ENCODE results near the gene PRR30.
A peak's percentile ranks its signal among the peaks of the same experiment; 100 is the strongest.
"Not testable (repeated sequence)": the region's sequence is repeated elsewhere in the genome, so short reads cannot be mapped to it uniquely, and the experiment has no call there.

Gene PRR30
- 0 to 0.12 (median 0) reads per million in 9 experiments for total RNA-seq

DNA sequence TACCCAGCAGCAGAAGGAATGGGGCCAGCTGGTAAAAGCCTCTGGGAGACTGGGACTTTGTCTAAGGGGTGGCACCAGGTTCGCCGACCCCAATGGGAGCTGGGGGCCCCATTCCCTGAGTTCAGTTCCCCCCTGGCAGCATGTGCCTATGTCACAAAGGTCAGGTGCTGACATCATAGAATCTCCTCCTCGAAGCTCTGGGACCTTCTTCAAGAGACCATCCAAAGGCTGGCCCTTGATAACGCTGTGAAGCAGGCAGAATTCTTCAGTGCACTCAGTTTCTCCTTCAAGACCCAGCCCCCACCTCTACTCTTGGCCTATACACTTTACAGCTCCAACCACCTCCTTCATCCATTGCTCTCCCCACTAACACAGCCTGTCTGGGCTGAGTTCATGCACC, at the start of gene PRR30:
Gene PRR30, minus strand, starts transcription at position 101 of the 400 bp plus-strand sequence. CDS start 1,081 bp downstream, outside the sequence.
- H3K36me3 Mint-ChIP-seq (ENCODE audit: insufficient read depth): peaks cover 19% of the 10 kb centered on the region
- DNase-seq (no peak), ATAC-seq (replicated peaks) (no peak)
- peak within 1 kb of the TSS in 1 of 2 donors; percentile 35 for H3K27ac Mint-ChIP-seq
- peaks cover 0 to 11% of the 10 kb centered on the region in 2 donors for H3K27me3 Mint-ChIP-seq
- no peaks in the 10 kb centered on the region for H3K9me3 Mint-ChIP-seq
- peaks cover 3 to 8% of the 10 kb centered on the region in 2 donors for H3K4me1 Mint-ChIP-seq (ENCODE audit: low read depth in 2 of 2)
- H3K4me3 Mint-ChIP-seq: no peak within 1 kb of the TSS

- no peak for ATAC-seq (replicated peaks)
- no peaks in the 10 kb centered on the region for H3K9me3 Mint-ChIP-seq
These were observed 47.6 kb upstream of the PRR30 start for GRCh38 chr2:27186613-27187345.

DNA sequence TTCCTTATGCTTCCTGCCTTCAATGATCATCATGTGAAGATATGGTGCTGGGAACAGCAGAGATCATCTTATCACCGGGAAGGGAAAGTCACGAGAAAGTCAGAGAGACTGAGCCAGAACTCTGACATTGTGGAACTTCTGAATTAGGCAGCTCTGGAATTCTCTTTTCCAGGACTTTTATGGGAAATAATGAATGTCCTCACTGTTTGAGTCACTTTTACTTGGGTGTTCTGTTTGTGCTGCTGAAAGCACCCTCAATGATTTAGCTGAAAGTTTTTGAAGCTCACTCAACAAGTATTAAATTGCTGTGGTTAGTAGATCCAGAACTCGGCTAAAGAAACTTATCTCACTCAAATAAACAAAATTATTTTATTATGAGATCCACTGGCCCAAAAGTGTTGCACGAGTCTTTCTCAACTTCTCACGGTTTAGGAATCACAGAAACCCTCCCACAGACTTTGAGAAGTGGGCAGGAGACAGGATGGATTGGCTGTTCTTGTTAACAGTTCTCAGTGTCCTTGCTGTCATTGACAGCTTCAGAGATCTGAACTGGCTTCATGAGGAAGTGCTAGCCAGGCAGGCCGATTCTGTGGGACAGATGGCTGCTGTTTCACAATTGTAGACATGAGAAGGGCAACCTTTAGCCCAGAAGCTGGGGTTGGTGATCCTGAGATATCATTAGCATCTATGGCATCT, 46.3 kb upstream of the PRR30 start:
- H3K36me3 Mint-ChIP-seq (ENCODE audit: insufficient read depth): no peaks in the 10 kb centered on the region
- H3K4me1 Mint-ChIP-seq (ENCODE audit: low read depth in 2 of 2): no peaks in the 10 kb centered on the region
- ATAC-seq (replicated peaks): no peak
- peaks cover 37 to 47% of the 10 kb centered on the region in 2 donors for H3K27me3 Mint-ChIP-seq
- DNase-seq: no peak
- H3K27ac Mint-ChIP-seq: no peak overlapping the region
- H3K9me3 Mint-ChIP-seq: no peaks in the 10 kb centered on the region
- no peak overlapping the region for H3K4me3 Mint-ChIP-seq

More at GRCh38 chr2:27186613-27187345, 47.6 kb upstream of the PRR30 start:
- no peak for DNase-seq
- Mint-ChIP-seq H3K4me3 (no peak overlapping the region), H3K27ac (no peak overlapping the region), H3K27me3 (peaks cover 24 to 34% of the 10 kb centered on the region in 2 donors), H3K4me1 (ENCODE audit: low read depth in 2 of 2) (no peaks in the 10 kb centered on the region), H3K36me3 (ENCODE audit: insufficient read depth) (no peaks in the 10 kb centered on the region)

GRCh38 chr2:27184115-27184514, 44.9 kb upstream of the PRR30 start:
- Mint-ChIP-seq H3K4me1 (ENCODE audit: low read depth in 2 of 2) (no peaks in the 10 kb centered on the region), H3K27me3 (peaks cover 49 to 60% of the 10 kb centered on the region in 2 donors)
- ATAC-seq (replicated peaks): no peak

GRCh38 chr2:27182346-27182745, 43.1 kb upstream of the PRR30 start:
- Mint-ChIP-seq H3K27ac (no peak overlapping the region), H3K4me3 (no peak overlapping the region), H3K4me1 (ENCODE audit: low read depth in 2 of 2) (no peaks in the 10 kb centered on the region), H3K36me3 (ENCODE audit: insufficient read depth) (no peaks in the 10 kb centered on the region), H3K9me3 (no peaks in the 10 kb centered on the region), H3K27me3 (peaks cover 58 to 62% of the 10 kb centered on the region in 2 donors)
- ATAC-seq (replicated peaks) (no peak), DNase-seq (no peak)

More at GRCh38 chr2:27184115-27184514, 44.9 kb upstream of the PRR30 start:
- peak overlapping the region in 1 of 2 donors; percentile 49 for H3K27ac Mint-ChIP-seq
- DNase-seq: no peak
- no peaks in the 10 kb centered on the region for H3K36me3 Mint-ChIP-seq (ENCODE audit: insufficient read depth)
- no peaks in the 10 kb centered on the region for H3K9me3 Mint-ChIP-seq
- H3K4me3 Mint-ChIP-seq: no peak overlapping the region

- Mint-ChIP-seq H3K27ac (no peak overlapping the region), H3K27me3 (peaks cover 52 to 55% of the 10 kb centered on the region in 2 donors), H3K36me3 (ENCODE audit: insufficient read depth) (no peaks in the 10 kb centered on the region), H3K4me3 (no peak overlapping the region), H3K4me1 (ENCODE audit: low read depth in 2 of 2) (no peaks in the 10 kb centered on the region), H3K9me3 (no peaks in the 10 kb centered on the region)
- ATAC-seq (replicated peaks) (no peak), DNase-seq (no peak)
These were observed 40.3 kb upstream of the PRR30 start for GRCh38 chr2:27179344-27180000.

- ATAC-seq (replicated peaks): no peak
- H3K4me1 Mint-ChIP-seq (ENCODE audit: low read depth in 2 of 2): no peaks in the 10 kb centered on the region
- no peak overlapping the region for H3K4me3 Mint-ChIP-seq
- H3K27me3 Mint-ChIP-seq: peaks cover 42 to 45% of the 10 kb centered on the region in 2 donors
- H3K27ac Mint-ChIP-seq: no peak overlapping the region
- no peaks in the 10 kb centered on the region for H3K9me3 Mint-ChIP-seq
- DNase-seq: no peak
- no peaks in the 10 kb centered on the region for H3K36me3 Mint-ChIP-seq (ENCODE audit: insufficient read depth)
These were observed 39.3 kb upstream of the PRR30 start for GRCh38 chr2:27178469-27178868.

GRCh38 chr2:27177441-27178351, 38.5 kb upstream of the PRR30 start:
- Mint-ChIP-seq H3K4me1 (ENCODE audit: low read depth in 2 of 2) (no peaks in the 10 kb centered on the region), H3K27ac (no peak overlapping the region), H3K4me3 (no peak overlapping the region), H3K9me3 (no peaks in the 10 kb centered on the region), H3K36me3 (ENCODE audit: insufficient read depth) (no peaks in the 10 kb centered on the region), H3K27me3 (peaks cover 36 to 43% of the 10 kb centered on the region in 2 donors)
- ATAC-seq (replicated peaks): no peak
- no peak for DNase-seq

DNA sequence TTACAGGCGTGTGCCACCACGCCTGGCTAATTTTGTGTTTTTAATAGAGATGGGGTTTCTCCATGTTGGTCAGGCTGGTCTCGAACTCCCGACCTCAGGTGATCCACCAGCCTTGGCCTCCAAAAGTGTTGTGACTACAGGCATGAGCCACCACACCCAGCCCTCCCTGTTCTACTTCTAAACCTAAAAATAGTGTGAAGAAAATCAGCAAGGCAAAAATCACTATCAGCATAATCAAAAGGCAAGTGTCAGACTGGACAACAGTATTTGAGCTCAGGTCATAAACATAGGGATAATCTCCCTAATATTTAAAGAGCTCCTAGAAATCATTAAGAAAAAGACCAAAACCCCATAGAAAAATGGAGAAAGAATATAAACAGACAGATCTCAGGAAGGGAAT, 36.6 kb upstream of the PRR30 start:
- not testable (repeated sequence) for H3K27ac Mint-ChIP-seq; DNase-seq; H3K9me3 Mint-ChIP-seq; H3K4me1 Mint-ChIP-seq (ENCODE audit: low read depth in 2 of 2); H3K36me3 Mint-ChIP-seq (ENCODE audit: insufficient read depth); H3K4me3 Mint-ChIP-seq; ATAC-seq (replicated peaks)
- H3K27me3 Mint-ChIP-seq: peaks cover 20 to 29% of the 10 kb centered on the region in 2 donors

GRCh38 chr2:27175330-27175729, 36.1 kb upstream of the PRR30 start:
- Mint-ChIP-seq H3K9me3 (no peaks in the 10 kb centered on the region), H3K4me1 (ENCODE audit: low read depth in 2 of 2) (peaks cover 0 to 4% of the 10 kb centered on the region in 2 donors), H3K36me3 (ENCODE audit: insufficient read depth) (peaks cover 5% of the 10 kb centered on the region), H3K27ac (no peak overlapping the region), H3K27me3 (peaks cover 20 to 30% of the 10 kb centered on the region in 2 donors), H3K4me3 (no peak overlapping the region)
- no peak for ATAC-seq (replicated peaks)
- no peak for DNase-seq

DNA sequence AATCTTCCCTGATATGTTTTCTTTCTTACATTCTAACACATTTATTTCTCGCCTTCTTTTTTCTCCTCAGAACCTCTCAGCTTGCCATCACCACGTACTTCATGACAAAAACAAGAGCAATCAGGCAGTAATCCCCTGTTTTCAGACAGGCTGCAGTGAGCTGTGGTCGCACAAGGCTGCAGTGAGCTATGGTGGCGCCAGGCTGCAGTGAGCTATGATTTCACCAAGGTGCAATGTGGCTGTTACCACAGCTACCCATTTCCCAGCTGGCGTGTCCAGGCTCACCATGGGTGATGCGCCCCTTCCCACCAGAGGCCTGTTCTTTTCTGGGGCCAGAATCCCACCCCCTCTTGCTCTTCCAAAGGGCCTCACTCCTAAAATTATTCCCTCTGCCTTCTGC, 35.4 kb upstream of the PRR30 start:
- H3K36me3 Mint-ChIP-seq (ENCODE audit: insufficient read depth): peaks cover 5% of the 10 kb centered on the region
- no peaks in the 10 kb centered on the region for H3K9me3 Mint-ChIP-seq
- ATAC-seq (replicated peaks): no peak
- no peak overlapping the region for H3K27ac Mint-ChIP-seq
- peaks cover 0 to 4% of the 10 kb centered on the region in 2 donors for H3K4me1 Mint-ChIP-seq (ENCODE audit: low read depth in 2 of 2)
- no peak overlapping the region for H3K4me3 Mint-ChIP-seq
- peaks cover 15 to 25% of the 10 kb centered on the region in 2 donors for H3K27me3 Mint-ChIP-seq
- DNase-seq: no peak

DNA sequence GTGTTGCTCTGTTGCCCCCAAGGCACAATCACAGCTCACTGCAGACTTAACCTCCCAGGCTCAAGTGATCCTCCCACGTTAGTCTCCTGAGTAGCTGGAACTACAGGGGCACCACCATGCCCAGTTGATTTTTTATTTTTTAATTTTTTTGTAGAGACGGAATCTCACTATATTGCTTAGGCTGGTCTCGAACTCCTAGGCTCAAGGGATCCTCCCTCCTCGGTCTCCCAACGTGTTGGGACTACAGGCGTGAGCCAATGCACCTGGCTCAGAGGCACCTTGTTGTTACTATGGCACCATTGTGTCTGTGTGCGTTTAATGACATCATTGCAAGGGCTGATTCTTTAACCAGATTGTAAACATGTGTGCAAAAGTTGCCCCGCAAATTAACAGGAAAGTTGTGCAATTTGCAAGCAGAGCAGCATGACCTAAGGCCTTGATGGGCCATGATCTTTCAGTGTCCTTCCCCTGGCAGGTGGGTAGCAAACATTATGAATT, 32.2 kb upstream of the PRR30 start:
- no peak for DNase-seq
- peaks cover 9 to 11% of the 10 kb centered on the region in 2 donors for H3K27me3 Mint-ChIP-seq
- no peak overlapping the region for H3K27ac Mint-ChIP-seq
- no peaks in the 10 kb centered on the region for H3K9me3 Mint-ChIP-seq
- H3K36me3 Mint-ChIP-seq (ENCODE audit: insufficient read depth): peaks cover 5% of the 10 kb centered on the region
- H3K4me1 Mint-ChIP-seq (ENCODE audit: low read depth in 2 of 2): peaks cover 0 to 4% of the 10 kb centered on the region in 2 donors
- no peak for ATAC-seq (replicated peaks)
- no peak overlapping the region for H3K4me3 Mint-ChIP-seq

Measured in effector memory CD8-positive, alpha-beta T cell (primary cell).